ENCODE measurements around the gene SNX7.

DNA sequence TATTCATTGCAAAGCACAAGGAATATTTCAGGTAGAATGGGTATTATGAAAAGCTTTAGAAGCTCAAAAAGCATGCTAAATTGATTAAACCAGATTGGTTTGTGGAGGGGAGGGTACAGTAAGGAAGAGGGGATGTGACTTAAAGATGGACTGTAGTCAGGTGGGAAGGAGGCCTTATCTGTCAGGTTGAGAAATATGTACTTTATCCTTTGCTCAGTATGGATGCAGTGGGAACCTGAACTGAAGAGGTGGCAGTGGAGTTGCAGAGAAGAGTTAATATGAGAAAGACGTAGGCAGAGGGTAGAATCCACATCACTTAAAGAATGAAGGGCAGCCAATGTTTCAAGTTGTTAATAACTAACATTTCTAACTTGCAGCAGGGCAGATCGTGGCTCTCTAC lies 44.1 kb downstream of the SNX7 start:
- TF ChIP-seq POLR2A (IDR thresholded peaks at IDR 0.05) (no peak), EP300 (IDR thresholded peaks at IDR 0.05; ENCODE audit: low read depth) (no peak)
- TF ChIP-seq, protein P1, sequence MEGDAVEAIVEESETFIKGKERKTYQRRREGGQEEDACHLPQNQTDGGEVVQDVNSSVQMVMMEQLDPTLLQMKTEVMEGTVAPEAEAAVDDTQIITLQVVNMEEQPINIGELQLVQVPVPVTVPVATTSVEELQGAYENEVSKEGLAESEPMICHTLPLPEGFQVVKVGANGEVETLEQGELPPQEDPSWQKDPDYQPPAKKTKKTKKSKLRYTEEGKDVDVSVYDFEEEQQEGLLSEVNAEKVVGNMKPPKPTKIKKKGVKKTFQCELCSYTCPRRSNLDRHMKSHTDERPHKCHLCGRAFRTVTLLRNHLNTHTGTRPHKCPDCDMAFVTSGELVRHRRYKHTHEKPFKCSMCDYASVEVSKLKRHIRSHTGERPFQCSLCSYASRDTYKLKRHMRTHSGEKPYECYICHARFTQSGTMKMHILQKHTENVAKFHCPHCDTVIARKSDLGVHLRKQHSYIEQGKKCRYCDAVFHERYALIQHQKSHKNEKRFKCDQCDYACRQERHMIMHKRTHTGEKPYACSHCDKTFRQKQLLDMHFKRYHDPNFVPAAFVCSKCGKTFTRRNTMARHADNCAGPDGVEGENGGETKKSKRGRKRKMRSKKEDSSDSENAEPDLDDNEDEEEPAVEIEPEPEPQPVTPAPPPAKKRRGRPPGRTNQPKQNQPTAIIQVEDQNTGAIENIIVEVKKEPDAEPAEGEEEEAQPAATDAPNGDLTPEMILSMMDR (IDR thresholded peaks at IDR 0.05), result no peak
